Fibroblast of villous mesenchyme (primary cell): ENCODE results near the gene ATP13A1. TPM values are rescaled to one million over a fixed set of nuclear protein-coding genes. Genes with fewer than 3 reads are reported as not detected.
"Not testable (repeated sequence)": the region's sequence is repeated elsewhere in the genome, so short reads cannot be mapped to it uniquely, and the experiment has no call there.

ENCODE experiments used
- DNase-seq: peaks from one replicate; pipeline ENCODE4 v3.0.0-alpha.2; 2010; ENCODE audit warnings: low read depth
- H3K4me3 ChIP-seq: 2 replicates; pipeline ENCODE4 v1.5.1; 2011; ENCODE audit warnings: low read depth, mild to moderate bottlenecking, low read length
- CTCF ChIP-seq: IDR thresholded peaks from 2 replicates; pipeline ENCODE4 v1.5.1; 2012; ENCODE audit warnings: low read depth, mild to moderate bottlenecking, low read length; ENCODE audit not compliant: insufficient read depth
- total RNA-seq: library from RNA; depleted of rRNA; stranded (reverse); fragments of >200 nt; gene quantifications from 2 replicates; pipeline ENCODE4 v1.2.3, GENCODE V29; 2012

ATP13A1 gene
- total RNA-seq, 1 donor, result 44.9 TPM

GRCh38 chr19:19677579-19677978 is 14.1 kb upstream of the ATP13A1 start:
- no peak overlapping the region for H3K4me3 ChIP-seq
- TF ChIP-seq CTCF, result no peak
- DNase-seq, result no peak

- H3K4me3 ChIP-seq, result no peak overlapping the region
- no peak for TF ChIP-seq CTCF
- DNase-seq, result no peak
These were observed 10.8 kb upstream of the ATP13A1 start for GRCh38 chr19:19674315-19674714.

- no peak for DNase-seq
- no peak for TF ChIP-seq CTCF
- H3K4me3 ChIP-seq, result no peak overlapping the region
These were observed 9.3 kb upstream of the ATP13A1 start for GRCh38 chr19:19672816-19673215.

- DNase-seq, result no peak
- TF ChIP-seq CTCF, result no peak
- peak overlapping the region; percentile 84 for H3K4me3 ChIP-seq
These were observed 6.6 kb upstream of the ATP13A1 start for GRCh38 chr19:19670070-19670551.

- DNase-seq, result peak; percentile 88
- no peak for TF ChIP-seq CTCF
These were observed 4.9 kb upstream of the ATP13A1 start, which contains the start of gene ZNF101 for GRCh38 chr19:19668230-19669012. Gene ZNF101 (plus strand): TSS chr19:19668839. CDS start chr19:19668964, 125 bp downstream.

GRCh38 chr19:19665420-19665948 is 2.0 kb upstream of the ATP13A1 start:
- not testable (repeated sequence) for DNase-seq

More at GRCh38 chr19:19668230-19669012, 4.9 kb upstream of the ATP13A1 start, which contains the start of gene ZNF101:
- H3K4me3 ChIP-seq, result peak within 1 kb of the TSS; percentile 84

GRCh38 chr19:19662871-19663255 is 613 bp downstream of the ATP13A1 start:
- DNase-seq, result no peak
- TF ChIP-seq CTCF, result no peak

More at GRCh38 chr19:19665420-19665948, 2.0 kb upstream of the ATP13A1 start:
- H3K4me3 ChIP-seq, result not testable (repeated sequence)

More at GRCh38 chr19:19662871-19663255, 613 bp downstream of the ATP13A1 start:
- peak overlapping the region; percentile 97 for H3K4me3 ChIP-seq
